Effector memory CD8-positive, alpha-beta T cell (primary cell): Measurements from ENCODE around the gene SMOC2.

Experiments used
- ATAC-seq: fragments of 150-1000 bp; cut with Tn5 transposase; replicated peaks from 2 replicates; pipeline ENCODE4 v1.10.0; 2021; ENCODE audit warnings: mild to moderate bottlenecking, moderate library complexity
- DNase-seq, 3 experiments: peaks; one replicate each; pipeline ENCODE4 v3.0.0; 2021
- H3K27ac Mint-ChIP-seq, 2 donors: one replicate each; pipeline ENCODE4 v1.8.0; 2022; ENCODE audit warnings: mild to moderate bottlenecking in 2 of 2, mixed read lengths in 2 of 2, moderate library complexity in 2 of 2
- H3K27me3 Mint-ChIP-seq, 2 donors: one replicate each; pipeline ENCODE4 v1.8.0; 2022; ENCODE audit warnings: mixed read lengths in 2 of 2
- H3K36me3 Mint-ChIP-seq: one replicate; pipeline ENCODE4 v1.8.0; 2022; ENCODE audit warnings: mild to moderate bottlenecking, moderate library complexity, mixed read lengths; ENCODE audit not compliant: insufficient read depth
- H3K4me1 Mint-ChIP-seq, 2 donors: one replicate each; pipeline ENCODE4 v1.8.0; 2022; ENCODE audit warnings: low read depth in 2 of 2, mixed read lengths in 2 of 2
- H3K4me3 Mint-ChIP-seq, 2 donors: one replicate each; pipeline ENCODE4 v1.8.0; 2022; ENCODE audit warnings: mild to moderate bottlenecking in 2 of 2, mixed read lengths in 2 of 2, moderate library complexity in 2 of 2
- H3K9me3 Mint-ChIP-seq, 2 donors: one replicate each; pipeline ENCODE4 v1.8.0; 2022; ENCODE audit warnings: mixed read lengths in 2 of 2

Gene SMOC2

GRCh38 chr6:168441434-168442391, 729 bp downstream of the SMOC2 start:
- Mint-ChIP-seq H3K36me3 (no peaks in the 10 kb centered on the region), H3K9me3 (no peaks in the 10 kb centered on the region), H3K4me3 (no peak overlapping the region), H3K4me1 (no peaks in the 10 kb centered on the region), H3K27ac (no peak overlapping the region), H3K27me3 (peaks cover 51 to 67% of the 10 kb centered on the region in 2 donors)
- ATAC-seq (no peak), DNase-seq (no peak)

- Mint-ChIP-seq H3K36me3 (no peaks in the 10 kb centered on the region), H3K9me3 (no peaks in the 10 kb centered on the region), H3K27ac (no peak overlapping the region), H3K4me1 (no peaks in the 10 kb centered on the region), H3K4me3 (no peak overlapping the region), H3K27me3 (peaks cover 52 to 69% of the 10 kb centered on the region in 2 donors)
- no peak for ATAC-seq
- DNase-seq: no peak
Measured at GRCh38 chr6:168442646-168443045, 1.7 kb downstream of the SMOC2 start.

GRCh38 chr6:168447282-168447681, 6.3 kb downstream of the SMOC2 start:
- H3K36me3 Mint-ChIP-seq: no peaks in the 10 kb centered on the region
- H3K9me3 Mint-ChIP-seq: no peaks in the 10 kb centered on the region
- peaks cover 70 to 72% of the 10 kb centered on the region in 2 donors for H3K27me3 Mint-ChIP-seq
- H3K4me1 Mint-ChIP-seq: no peaks in the 10 kb centered on the region
- no peak overlapping the region for H3K27ac Mint-ChIP-seq
- DNase-seq (no peak), ATAC-seq (no peak)
- H3K4me3 Mint-ChIP-seq: no peak overlapping the region

GRCh38 chr6:168447700-168448099, 6.7 kb downstream of the SMOC2 start:
- no peak for ATAC-seq
- DNase-seq: no peak
- H3K27me3 Mint-ChIP-seq: peaks cover 65 to 68% of the 10 kb centered on the region in 2 donors
- no peak overlapping the region for H3K4me3 Mint-ChIP-seq
- no peak overlapping the region for H3K27ac Mint-ChIP-seq
- H3K36me3 Mint-ChIP-seq: no peaks in the 10 kb centered on the region
- H3K4me1 Mint-ChIP-seq: no peaks in the 10 kb centered on the region
- no peaks in the 10 kb centered on the region for H3K9me3 Mint-ChIP-seq

GRCh38 chr6:168448243-168448855, 7.4 kb downstream of the SMOC2 start:
- no peak overlapping the region for H3K27ac Mint-ChIP-seq
- no peaks in the 10 kb centered on the region for H3K36me3 Mint-ChIP-seq
- H3K4me3 Mint-ChIP-seq: no peak overlapping the region
- no peaks in the 10 kb centered on the region for H3K9me3 Mint-ChIP-seq
- H3K4me1 Mint-ChIP-seq: no peaks in the 10 kb centered on the region
- peaks cover 59 to 64% of the 10 kb centered on the region in 2 donors for H3K27me3 Mint-ChIP-seq
- no peak for DNase-seq
- ATAC-seq: no peak

- ATAC-seq (no peak), DNase-seq (no peak)
Measured at GRCh38 chr6:168450917-168451316, 9.9 kb downstream of the SMOC2 start.

GRCh38 chr6:168451805-168452517, 11.0 kb downstream of the SMOC2 start:
- no peaks in the 10 kb centered on the region for H3K9me3 Mint-ChIP-seq
- ATAC-seq (no peak), DNase-seq (no peak)
- H3K27ac Mint-ChIP-seq: no peak overlapping the region
- peaks cover 30 to 56% of the 10 kb centered on the region in 2 donors for H3K27me3 Mint-ChIP-seq
- no peak overlapping the region for H3K4me3 Mint-ChIP-seq
- H3K36me3 Mint-ChIP-seq: no peaks in the 10 kb centered on the region
- no peaks in the 10 kb centered on the region for H3K4me1 Mint-ChIP-seq

More at GRCh38 chr6:168450917-168451316, 9.9 kb downstream of the SMOC2 start:
- Mint-ChIP-seq H3K27me3 (peaks cover 33 to 56% of the 10 kb centered on the region in 2 donors), H3K27ac (no peak overlapping the region), H3K4me1 (no peaks in the 10 kb centered on the region), H3K4me3 (no peak overlapping the region), H3K36me3 (no peaks in the 10 kb centered on the region), H3K9me3 (no peaks in the 10 kb centered on the region)

- no peak for DNase-seq
- Mint-ChIP-seq H3K4me3 (no peak overlapping the region), H3K9me3 (no peaks in the 10 kb centered on the region), H3K27ac (no peak overlapping the region), H3K4me1 (no peaks in the 10 kb centered on the region), H3K27me3 (peaks cover 21 to 48% of the 10 kb centered on the region in 2 donors), H3K36me3 (no peaks in the 10 kb centered on the region)
- no peak for ATAC-seq
Measured at GRCh38 chr6:168452685-168453377, 11.8 kb downstream of the SMOC2 start.

- no peaks in the 10 kb centered on the region for H3K9me3 Mint-ChIP-seq
- H3K4me3 Mint-ChIP-seq: no peak overlapping the region
- H3K27ac Mint-ChIP-seq: no peak overlapping the region
- H3K27me3 Mint-ChIP-seq: peaks cover 20 to 41% of the 10 kb centered on the region in 2 donors
- no peaks in the 10 kb centered on the region for H3K4me1 Mint-ChIP-seq
- DNase-seq: no peak
- no peaks in the 10 kb centered on the region for H3K36me3 Mint-ChIP-seq
- no peak for ATAC-seq
Measured at GRCh38 chr6:168455847-168456530, 15.0 kb downstream of the SMOC2 start.

GRCh38 chr6:168456907-168457652, 16.1 kb downstream of the SMOC2 start:
- no peaks in the 10 kb centered on the region for H3K9me3 Mint-ChIP-seq
- no peaks in the 10 kb centered on the region for H3K36me3 Mint-ChIP-seq
- peaks cover 11 to 30% of the 10 kb centered on the region in 2 donors for H3K27me3 Mint-ChIP-seq

GRCh38 chr6:168457653-168457934, 16.6 kb downstream of the SMOC2 start:
- Mint-ChIP-seq H3K9me3 (no peaks in the 10 kb centered on the region), H3K27ac (no peak overlapping the region), H3K4me1 (no peaks in the 10 kb centered on the region), H3K36me3 (no peaks in the 10 kb centered on the region), H3K27me3 (peaks cover 16 to 33% of the 10 kb centered on the region in 2 donors), H3K4me3 (no peak overlapping the region)
- DNase-seq (no peak), ATAC-seq (no peak)

More at GRCh38 chr6:168456907-168457652, 16.1 kb downstream of the SMOC2 start:
- Mint-ChIP-seq H3K27ac (no peak overlapping the region), H3K4me1 (no peaks in the 10 kb centered on the region), H3K4me3 (no peak overlapping the region)
- ATAC-seq: no peak
- no peak for DNase-seq

- Mint-ChIP-seq H3K27ac (no peak overlapping the region), H3K4me1 (no peaks in the 10 kb centered on the region), H3K27me3 (peaks cover 21 to 35% of the 10 kb centered on the region in 2 donors), H3K36me3 (no peaks in the 10 kb centered on the region), H3K9me3 (no peaks in the 10 kb centered on the region), H3K4me3 (no peak overlapping the region)
- DNase-seq: no peak
- ATAC-seq: no peak
Measured at GRCh38 chr6:168458101-168458500, 17.1 kb downstream of the SMOC2 start.
